HEK293T (cell line): ENCODE data around the gene ABHD3.

Source experiments
- FOXA1 ChIP-seq: fragments of 450-650 bp; IDR thresholded peaks from 2 replicates; pipeline ENCODE4 v1.6.1; 2016; ENCODE audit warnings: mild to moderate bottlenecking
- FOXK2 ChIP-seq: fragments of 450-650 bp; IDR thresholded peaks from 2 replicates; pipeline ENCODE4 v1.6.1; 2016; ENCODE audit warnings: mild to moderate bottlenecking
- FOXM1 ChIP-seq: fragments of 450-650 bp; IDR thresholded peaks from 2 replicates; pipeline ENCODE4 v1.6.1; 2017; ENCODE audit warnings: mild to moderate bottlenecking, borderline replicate concordance
- SP1 ChIP-seq: fragments of 450-650 bp; IDR thresholded peaks from 2 replicates; pipeline ENCODE4 v1.6.1; 2017
- ZNF384 ChIP-seq: fragments of 450-650 bp; IDR thresholded peaks from 2 replicates; pipeline ENCODE4 v1.6.1; 2016

GRCh38 chr18:21684731-21685130 is 19.8 kb downstream of the ABHD3 start:
- no peak for TF ChIP-seq FOXA1
- TF ChIP-seq FOXK2, result no peak
- TF ChIP-seq FOXM1, result no peak
- no peak for TF ChIP-seq SP1
- TF ChIP-seq ZNF384, result no peak
